ENCODE data around the gene AGAP1.

The AGAP1 gene

GRCh38 chr2:235529621-235530020 lies 35.8 kb downstream of the AGAP1 start:
- H3K4me1 Mint-ChIP-seq, result no peaks in the 10 kb centered on the region
- H3K9me3 Mint-ChIP-seq, result no peaks in the 10 kb centered on the region
- ATAC-seq, result no peak
- DNase-seq, result no peak
- H3K27me3 Mint-ChIP-seq, result peaks cover 20% of the 10 kb centered on the region
- H3K4me3 Mint-ChIP-seq, result no peak overlapping the region
- no peak overlapping the region for H3K27ac Mint-ChIP-seq

GRCh38 chr2:235530735-235531134 lies 36.9 kb downstream of the AGAP1 start:
- DNase-seq, result no peak
- no peak for ATAC-seq
- Mint-ChIP-seq H3K27ac (peak overlapping the region in 1 of 2 donors; percentile 16), H3K9me3 (no peaks in the 10 kb centered on the region), H3K4me3 (no peak overlapping the region), H3K27me3 (peaks cover 20% of the 10 kb centered on the region), H3K4me1 (no peaks in the 10 kb centered on the region)

- H3K9me3 Mint-ChIP-seq, result no peaks in the 10 kb centered on the region
- no peak overlapping the region for H3K27ac Mint-ChIP-seq
- peaks cover 20% of the 10 kb centered on the region for H3K27me3 Mint-ChIP-seq
- no peak for ATAC-seq
- no peak overlapping the region for H3K4me3 Mint-ChIP-seq
- DNase-seq, result no peak
- H3K4me1 Mint-ChIP-seq, result no peaks in the 10 kb centered on the region
These were observed 38.5 kb downstream of the AGAP1 start for GRCh38 chr2:235532307-235532706.

GRCh38 chr2:235533198-235533597 lies 39.4 kb downstream of the AGAP1 start:
- Mint-ChIP-seq H3K4me3 (no peak overlapping the region), H3K27ac (no peak overlapping the region), H3K27me3 (peaks cover 20% of the 10 kb centered on the region), H3K4me1 (no peaks in the 10 kb centered on the region), H3K9me3 (no peaks in the 10 kb centered on the region)
- ATAC-seq (no peak), DNase-seq (no peak)

GRCh38 chr2:235533616-235534385 lies 40.0 kb downstream of the AGAP1 start:
- ATAC-seq (no peak), DNase-seq (no peak)
- H3K4me1 Mint-ChIP-seq, result no peaks in the 10 kb centered on the region
- H3K9me3 Mint-ChIP-seq, result no peaks in the 10 kb centered on the region
- H3K27ac Mint-ChIP-seq, result no peak overlapping the region
- no peak overlapping the region for H3K4me3 Mint-ChIP-seq
- peaks cover 18% of the 10 kb centered on the region for H3K27me3 Mint-ChIP-seq

GRCh38 chr2:235534678-235535422 lies 41.0 kb downstream of the AGAP1 start:
- DNase-seq (no peak), ATAC-seq (no peak)
- Mint-ChIP-seq H3K9me3 (no peaks in the 10 kb centered on the region), H3K27me3 (peaks cover 10% of the 10 kb centered on the region), H3K27ac (no peak overlapping the region), H3K4me1 (no peaks in the 10 kb centered on the region), H3K4me3 (no peak overlapping the region)

GRCh38 chr2:235535423-235536130 lies 41.7 kb downstream of the AGAP1 start:
- Mint-ChIP-seq H3K27ac (no peak overlapping the region), H3K27me3 (peaks cover 5% of the 10 kb centered on the region), H3K4me3 (no peak overlapping the region), H3K9me3 (no peaks in the 10 kb centered on the region), H3K4me1 (no peaks in the 10 kb centered on the region)
- DNase-seq (no peak), ATAC-seq (no peak)

GRCh38 chr2:235536711-235537110 lies 42.9 kb downstream of the AGAP1 start:
- no peak overlapping the region for H3K4me3 Mint-ChIP-seq
- H3K27me3 Mint-ChIP-seq, result no peaks in the 10 kb centered on the region
- H3K4me1 Mint-ChIP-seq, result no peaks in the 10 kb centered on the region
- no peak for DNase-seq
- H3K27ac Mint-ChIP-seq, result no peak overlapping the region
- no peaks in the 10 kb centered on the region for H3K9me3 Mint-ChIP-seq
- ATAC-seq, result no peak

- no peak for ATAC-seq
- no peaks in the 10 kb centered on the region for H3K4me1 Mint-ChIP-seq
- no peaks in the 10 kb centered on the region for H3K9me3 Mint-ChIP-seq
- peak overlapping the region in 1 of 2 donors; percentile 42 for H3K27ac Mint-ChIP-seq
- DNase-seq, result no peak
- no peak overlapping the region for H3K4me3 Mint-ChIP-seq
- H3K27me3 Mint-ChIP-seq, result no peaks in the 10 kb centered on the region
These were observed 43.3 kb downstream of the AGAP1 start for GRCh38 chr2:235537186-235537585.

- no peak for ATAC-seq
- Mint-ChIP-seq H3K4me3 (no peak overlapping the region), H3K9me3 (no peaks in the 10 kb centered on the region), H3K27me3 (no peaks in the 10 kb centered on the region), H3K27ac (no peak overlapping the region), H3K4me1 (no peaks in the 10 kb centered on the region)
- no peak for DNase-seq
These were observed 43.7 kb downstream of the AGAP1 start for GRCh38 chr2:235537587-235537986.

- ATAC-seq (no peak), DNase-seq (no peak)
- peak overlapping the region in 1 of 2 donors; percentile 68 for H3K27ac Mint-ChIP-seq
- no peaks in the 10 kb centered on the region for H3K4me1 Mint-ChIP-seq
- H3K4me3 Mint-ChIP-seq, result no peak overlapping the region
- no peaks in the 10 kb centered on the region for H3K27me3 Mint-ChIP-seq
- no peaks in the 10 kb centered on the region for H3K9me3 Mint-ChIP-seq
These were observed 44.3 kb downstream of the AGAP1 start for GRCh38 chr2:235538144-235538639.

- H3K27me3 Mint-ChIP-seq, result no peaks in the 10 kb centered on the region
- DNase-seq (no peak), ATAC-seq (no peak)
- H3K27ac Mint-ChIP-seq, result no peak overlapping the region
- H3K4me1 Mint-ChIP-seq, result no peaks in the 10 kb centered on the region
- no peaks in the 10 kb centered on the region for H3K9me3 Mint-ChIP-seq
- H3K4me3 Mint-ChIP-seq, result no peak overlapping the region
These were observed 45.1 kb downstream of the AGAP1 start for GRCh38 chr2:235538981-235539380.

- no peak for DNase-seq
- Mint-ChIP-seq H3K4me3 (no peak overlapping the region), H3K27me3 (peaks cover 6% of the 10 kb centered on the region)
These were observed 45.9 kb downstream of the AGAP1 start for GRCh38 chr2:235539773-235540172.

GRCh38 chr2:235541016-235541415 lies 47.2 kb downstream of the AGAP1 start:
- Mint-ChIP-seq H3K27me3 (peaks cover 12% of the 10 kb centered on the region), H3K4me3 (no peak overlapping the region), H3K4me1 (no peaks in the 10 kb centered on the region), H3K9me3 (no peaks in the 10 kb centered on the region), H3K27ac (no peak overlapping the region)
- DNase-seq, result no peak
- no peak for ATAC-seq

More at GRCh38 chr2:235539773-235540172, 45.9 kb downstream of the AGAP1 start:
- Mint-ChIP-seq H3K9me3 (no peaks in the 10 kb centered on the region), H3K27ac (peak overlapping the region in 1 of 2 donors; percentile 17), H3K4me1 (no peaks in the 10 kb centered on the region)
- ATAC-seq, result no peak

- DNase-seq (no peak), ATAC-seq (no peak)
- peaks cover 18% of the 10 kb centered on the region for H3K27me3 Mint-ChIP-seq
- H3K27ac Mint-ChIP-seq, result no peak overlapping the region
- H3K9me3 Mint-ChIP-seq, result no peaks in the 10 kb centered on the region
- H3K4me1 Mint-ChIP-seq, result no peaks in the 10 kb centered on the region
- H3K4me3 Mint-ChIP-seq, result no peak overlapping the region
These were observed 48.2 kb downstream of the AGAP1 start for GRCh38 chr2:235541838-235542549.
